ENCODE measurements around the gene KLK12. TPM values are rescaled to one million over a fixed set of nuclear protein-coding genes. Genes with fewer than 3 reads are reported as not detected.
A peak's percentile ranks its signal among the peaks of the same experiment; 100 is the strongest.

Gene KLK12, protein sequence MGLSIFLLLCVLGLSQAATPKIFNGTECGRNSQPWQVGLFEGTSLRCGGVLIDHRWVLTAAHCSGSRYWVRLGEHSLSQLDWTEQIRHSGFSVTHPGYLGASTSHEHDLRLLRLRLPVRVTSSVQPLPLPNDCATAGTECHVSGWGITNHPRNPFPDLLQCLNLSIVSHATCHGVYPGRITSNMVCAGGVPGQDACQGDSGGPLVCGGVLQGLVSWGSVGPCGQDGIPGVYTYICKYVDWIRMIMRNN
- total RNA-seq = not detected
- not detected for polyA plus RNA-seq
- long read RNA-seq, donor 1 = 0 reads
- long read RNA-seq, donor 2 = 0 reads

DNA sequence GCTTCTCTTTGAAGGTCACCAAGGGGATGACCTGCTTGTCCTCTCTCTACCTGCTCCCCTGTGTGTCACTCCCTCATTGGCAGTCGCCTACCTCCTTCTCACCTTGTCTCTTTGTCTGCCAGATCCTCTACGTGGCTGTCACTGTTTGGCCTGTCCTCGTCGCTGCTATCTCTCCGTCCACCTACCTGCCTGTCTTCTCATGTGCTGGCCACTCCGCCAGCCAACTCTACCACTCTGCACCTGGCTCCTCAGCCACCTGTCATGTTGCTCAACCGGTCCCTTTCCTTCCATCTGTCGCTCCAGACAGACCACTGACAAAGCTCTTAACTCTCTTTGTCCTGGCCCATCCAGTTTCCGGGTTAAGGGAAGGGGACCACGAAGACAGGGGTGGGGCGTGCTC is at the start of gene KLK12:
Gene KLK12 (minus strand): TSS at position 299 of the 400 bp plus-strand sequence. CDS start 381 bp downstream, outside the sequence.
- H3K36me3 ChIP-seq (ENCODE audit: control insufficient read depth in 1 of 2, insufficient read depth in 2 of 2, low read length in 1 of 2) = no peaks in the 10 kb centered on the region
- peak in 1 of 2 donors; percentile 37 for DNase-seq
- no peaks in the 10 kb centered on the region for H3K27me3 ChIP-seq (ENCODE audit: control insufficient read depth in 1 of 2, insufficient read depth in 2 of 2, low read length in 1 of 2)
- no peak within 1 kb of the TSS for H3K4me3 ChIP-seq (ENCODE audit: low read length in 2 of 2)
- H3K9me3 ChIP-seq (ENCODE audit: control insufficient read depth, low read length) = no peaks in the 10 kb centered on the region
- no peaks in the 10 kb centered on the region for H3K4me1 ChIP-seq (ENCODE audit: control insufficient read depth in 1 of 2, insufficient read depth in 2 of 2, low read length in 2 of 2)
- intact Hi-C loops (cut with DNase I) = no loop called here
- ATAC-seq (ENCODE audit: low FRiP score) = no peak
- H3K27ac ChIP-seq (ENCODE audit: low read depth in 1 of 2, low read length in 2 of 2) = no peak within 1 kb of the TSS
- WGBS, 2 donors = 52 to 56% methylated on average over 11 of the region's 11 CpGs

DNA sequence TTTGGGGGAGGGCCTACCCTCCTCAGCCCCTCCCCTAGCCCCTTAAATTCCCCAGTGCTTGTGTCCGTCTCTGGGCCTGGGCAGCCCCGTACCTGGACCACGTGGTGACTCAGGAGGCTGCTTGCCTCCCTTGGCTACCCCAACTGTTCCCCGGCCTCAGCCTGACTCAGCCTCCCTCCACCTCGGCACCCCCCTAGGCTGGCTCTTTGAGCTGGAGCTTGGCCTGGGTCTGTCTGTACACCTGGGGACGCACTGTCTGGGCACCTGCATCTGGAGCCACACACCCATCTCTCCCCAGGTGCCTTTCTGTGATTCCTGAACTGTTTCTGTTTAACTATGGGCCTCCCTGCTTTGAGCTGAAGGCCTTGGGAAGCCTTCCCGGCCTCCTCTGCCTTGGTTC is 49.7 kb upstream of the KLK12 start:
- WGBS, 2 donors = 68 to 69% methylated on average over 7 of the region's 7 CpGs
- H3K9me3 ChIP-seq (ENCODE audit: control insufficient read depth, low read length) = no peaks in the 10 kb centered on the region
- no peak overlapping the region for H3K27ac ChIP-seq (ENCODE audit: low read depth in 1 of 2, low read length in 2 of 2)
- intact Hi-C loops (cut with DNase I) = no loop called here
- peak in 1 of 2 donors; percentile 60 for DNase-seq
- no peaks in the 10 kb centered on the region for H3K36me3 ChIP-seq (ENCODE audit: control insufficient read depth in 1 of 2, insufficient read depth in 2 of 2, low read length in 1 of 2)
- no peak overlapping the region for H3K4me3 ChIP-seq (ENCODE audit: low read length in 2 of 2)
- H3K27me3 ChIP-seq (ENCODE audit: control insufficient read depth in 1 of 2, insufficient read depth in 2 of 2, low read length in 1 of 2) = no peaks in the 10 kb centered on the region
- H3K4me1 ChIP-seq (ENCODE audit: control insufficient read depth in 1 of 2, insufficient read depth in 2 of 2, low read length in 2 of 2) = no peaks in the 10 kb centered on the region
- no peak for ATAC-seq (ENCODE audit: low FRiP score)

- Histone ChIP-seq H3K36me3 (ENCODE audit: control insufficient read depth in 1 of 2, insufficient read depth in 2 of 2, low read length in 1 of 2) (no peaks in the 10 kb centered on the region), H3K9me3 (ENCODE audit: control insufficient read depth, low read length) (no peaks in the 10 kb centered on the region), H3K27me3 (ENCODE audit: control insufficient read depth in 1 of 2, insufficient read depth in 2 of 2, low read length in 1 of 2) (no peaks in the 10 kb centered on the region), H3K27ac (ENCODE audit: low read depth in 1 of 2, low read length in 2 of 2) (no peak overlapping the region), H3K4me1 (ENCODE audit: control insufficient read depth in 1 of 2, insufficient read depth in 2 of 2, low read length in 2 of 2) (no peaks in the 10 kb centered on the region), H3K4me3 (ENCODE audit: low read length in 2 of 2) (no peak overlapping the region)
- intact Hi-C loops (cut with DNase I) = no loop called here
- ATAC-seq (ENCODE audit: low FRiP score) = no peak
- 72% methylated on average over 14 of the region's 14 CpGs for WGBS, 2 donors
- peak in 1 of 2 donors; percentile 37 for DNase-seq
Observed at GRCh38 chr19:51083783-51084182, 49.0 kb upstream of the KLK12 start.

GRCh38 chr19:51083181-51083580 is 48.4 kb upstream of the KLK12 start:
- no peak for DNase-seq
- H3K27me3 ChIP-seq (ENCODE audit: control insufficient read depth in 1 of 2, insufficient read depth in 2 of 2, low read length in 1 of 2) = no peaks in the 10 kb centered on the region
- 30 to 34% methylated on average over 4 of the region's 4 CpGs for WGBS, 2 donors
- H3K9me3 ChIP-seq (ENCODE audit: control insufficient read depth, low read length) = no peaks in the 10 kb centered on the region
- H3K27ac ChIP-seq (ENCODE audit: low read depth in 1 of 2, low read length in 2 of 2) = no peak overlapping the region
- no peaks in the 10 kb centered on the region for H3K4me1 ChIP-seq (ENCODE audit: control insufficient read depth in 1 of 2, insufficient read depth in 2 of 2, low read length in 2 of 2)
- ATAC-seq (ENCODE audit: low FRiP score) = no peak
- no peak overlapping the region for H3K4me3 ChIP-seq (ENCODE audit: low read length in 2 of 2)
- no peaks in the 10 kb centered on the region for H3K36me3 ChIP-seq (ENCODE audit: control insufficient read depth in 1 of 2, insufficient read depth in 2 of 2, low read length in 1 of 2)
- intact Hi-C loops (cut with DNase I) = no loop called here

DNA sequence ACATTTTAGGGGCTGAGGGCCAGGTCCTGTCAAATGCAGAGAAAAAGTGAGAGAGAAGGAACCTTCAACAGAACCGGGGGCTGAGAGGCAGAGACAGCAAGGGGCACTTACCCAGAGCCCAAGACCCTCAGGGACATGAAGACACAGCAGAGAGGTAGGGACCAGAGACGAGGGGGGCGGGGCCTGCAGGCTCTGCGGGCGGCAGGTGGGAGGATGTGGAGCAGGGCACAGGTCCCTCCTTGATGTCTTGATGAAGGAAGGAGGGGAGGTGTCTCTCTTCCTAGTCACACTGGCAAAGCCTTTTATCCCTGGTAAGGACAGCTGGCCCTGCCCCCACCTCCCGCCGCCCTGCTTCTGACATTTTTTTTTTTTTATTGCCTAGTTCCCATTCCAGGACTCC is 47.8 kb upstream of the KLK12 start, which contains the start of gene KLK14:
Gene KLK14 (minus strand): TSS at position 277 of the 400 bp plus-strand sequence. CDS start 273 bp downstream, at position 4.
- H3K4me3 ChIP-seq (ENCODE audit: low read length in 2 of 2) = no peak within 1 kb of the TSS
- H3K9me3 ChIP-seq (ENCODE audit: control insufficient read depth, low read length) = no peaks in the 10 kb centered on the region
- no peak within 1 kb of the TSS for H3K27ac ChIP-seq (ENCODE audit: low read depth in 1 of 2, low read length in 2 of 2)
- DNase-seq (peak in 1 of 2 donors; percentile 47), ATAC-seq (ENCODE audit: low FRiP score) (no peak)
- H3K36me3 ChIP-seq (ENCODE audit: control insufficient read depth in 1 of 2, insufficient read depth in 2 of 2, low read length in 1 of 2) = no peaks in the 10 kb centered on the region
- intact Hi-C loops (cut with DNase I) = no loop called here
- no peaks in the 10 kb centered on the region for H3K27me3 ChIP-seq (ENCODE audit: control insufficient read depth in 1 of 2, insufficient read depth in 2 of 2, low read length in 1 of 2)
- no peaks in the 10 kb centered on the region for H3K4me1 ChIP-seq (ENCODE audit: control insufficient read depth in 1 of 2, insufficient read depth in 2 of 2, low read length in 2 of 2)
- WGBS, 2 donors = 13 to 24% methylated on average over 7 of the region's 7 CpGs

DNA sequence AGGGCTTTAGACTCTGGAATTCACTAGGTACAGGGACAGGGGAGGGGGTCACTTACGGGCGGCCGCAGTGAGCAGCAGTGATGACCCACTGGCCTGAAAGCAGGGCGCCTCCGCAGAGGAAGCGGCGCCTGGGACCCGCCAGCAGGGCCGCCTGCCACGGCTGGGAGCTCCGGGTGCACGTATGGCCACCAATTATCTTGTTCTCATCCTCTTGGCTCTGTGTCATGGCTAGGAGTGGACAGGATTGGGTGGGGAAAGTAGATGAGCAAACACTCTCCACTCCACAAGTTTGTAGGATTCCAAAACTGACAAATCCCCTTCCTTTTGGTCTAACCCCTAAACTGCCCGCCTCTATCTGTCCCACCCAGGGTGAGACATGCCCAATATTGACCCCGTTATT is 46.7 kb upstream of the KLK12 start:
- no peak for DNase-seq
- intact Hi-C loops (cut with DNase I) = no loop called here
- no peaks in the 10 kb centered on the region for H3K27me3 ChIP-seq (ENCODE audit: control insufficient read depth in 1 of 2, insufficient read depth in 2 of 2, low read length in 1 of 2)
- no peaks in the 10 kb centered on the region for H3K4me1 ChIP-seq (ENCODE audit: control insufficient read depth in 1 of 2, insufficient read depth in 2 of 2, low read length in 2 of 2)
- no peak overlapping the region for H3K27ac ChIP-seq (ENCODE audit: low read depth in 1 of 2, low read length in 2 of 2)
- 88 to 89% methylated on average over 14 of the region's 14 CpGs for WGBS, 2 donors
- ATAC-seq (ENCODE audit: low FRiP score) = no peak
- no peaks in the 10 kb centered on the region for H3K9me3 ChIP-seq (ENCODE audit: control insufficient read depth, low read length)
- no peaks in the 10 kb centered on the region for H3K36me3 ChIP-seq (ENCODE audit: control insufficient read depth in 1 of 2, insufficient read depth in 2 of 2, low read length in 1 of 2)
- no peak overlapping the region for H3K4me3 ChIP-seq (ENCODE audit: low read length in 2 of 2)

DNA sequence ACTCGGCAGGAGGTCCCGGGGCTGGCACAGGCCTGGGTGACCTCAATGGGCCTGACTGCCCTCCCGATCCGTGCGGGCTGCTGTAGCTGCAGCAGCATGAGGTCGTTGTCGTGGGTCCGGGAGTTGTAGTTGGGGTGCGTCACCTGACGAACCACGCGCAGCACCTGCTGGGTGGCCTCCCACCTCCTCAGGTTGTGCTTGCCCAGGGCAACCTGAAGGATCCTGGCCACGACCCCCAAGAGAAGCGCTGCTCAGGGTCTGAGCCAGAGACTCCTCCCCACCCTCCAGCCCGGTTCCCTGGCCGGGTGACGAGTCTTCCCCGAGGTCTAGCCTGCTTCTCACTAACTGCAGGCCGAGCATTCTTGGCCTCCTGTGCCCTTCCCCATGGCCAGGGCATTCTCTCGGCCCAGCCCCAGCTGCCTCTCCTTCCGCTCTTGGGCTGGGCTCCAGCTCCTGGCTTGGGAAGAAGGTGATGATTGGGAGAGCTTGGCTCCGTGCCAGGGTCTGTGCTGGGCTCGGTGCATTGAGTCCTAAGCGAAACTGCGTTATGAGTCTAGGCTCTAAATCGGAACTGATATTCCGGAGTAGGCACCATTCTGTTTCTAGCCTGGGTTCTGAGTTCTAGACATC is 44.8 kb upstream of the KLK12 start:
- intact Hi-C loops (cut with DNase I) = no loop called here
- H3K27ac ChIP-seq (ENCODE audit: low read depth in 1 of 2, low read length in 2 of 2) = no peak overlapping the region
- H3K27me3 ChIP-seq (ENCODE audit: control insufficient read depth in 1 of 2, insufficient read depth in 2 of 2, low read length in 1 of 2) = no peaks in the 10 kb centered on the region
- no peaks in the 10 kb centered on the region for H3K9me3 ChIP-seq (ENCODE audit: control insufficient read depth, low read length)
- no peak for DNase-seq
- no peaks in the 10 kb centered on the region for H3K4me1 ChIP-seq (ENCODE audit: control insufficient read depth in 1 of 2, insufficient read depth in 2 of 2, low read length in 2 of 2)
- no peaks in the 10 kb centered on the region for H3K36me3 ChIP-seq (ENCODE audit: control insufficient read depth in 1 of 2, insufficient read depth in 2 of 2, low read length in 1 of 2)
- WGBS, 2 donors = 69 to 70% methylated on average over 27 of the region's 27 CpGs
- ATAC-seq (ENCODE audit: low FRiP score) = peak; percentile 42
- H3K4me3 ChIP-seq (ENCODE audit: low read length in 2 of 2) = no peak overlapping the region

GRCh38 chr19:51078731-51079130 is 43.9 kb upstream of the KLK12 start:
- Histone ChIP-seq H3K27me3 (ENCODE audit: control insufficient read depth in 1 of 2, insufficient read depth in 2 of 2, low read length in 1 of 2) (no peaks in the 10 kb centered on the region), H3K9me3 (ENCODE audit: control insufficient read depth, low read length) (no peaks in the 10 kb centered on the region), H3K4me3 (ENCODE audit: low read length in 2 of 2) (no peak overlapping the region), H3K4me1 (ENCODE audit: control insufficient read depth in 1 of 2, insufficient read depth in 2 of 2, low read length in 2 of 2) (no peaks in the 10 kb centered on the region), H3K36me3 (ENCODE audit: control insufficient read depth in 1 of 2, insufficient read depth in 2 of 2, low read length in 1 of 2) (no peaks in the 10 kb centered on the region), H3K27ac (ENCODE audit: low read depth in 1 of 2, low read length in 2 of 2) (no peak overlapping the region)
- 88 to 94% methylated on average over 6 of the region's 6 CpGs for WGBS, 2 donors
- intact Hi-C loops (cut with DNase I) = no loop called here
- ATAC-seq (ENCODE audit: low FRiP score) (no peak), DNase-seq (no peak)

DNA sequence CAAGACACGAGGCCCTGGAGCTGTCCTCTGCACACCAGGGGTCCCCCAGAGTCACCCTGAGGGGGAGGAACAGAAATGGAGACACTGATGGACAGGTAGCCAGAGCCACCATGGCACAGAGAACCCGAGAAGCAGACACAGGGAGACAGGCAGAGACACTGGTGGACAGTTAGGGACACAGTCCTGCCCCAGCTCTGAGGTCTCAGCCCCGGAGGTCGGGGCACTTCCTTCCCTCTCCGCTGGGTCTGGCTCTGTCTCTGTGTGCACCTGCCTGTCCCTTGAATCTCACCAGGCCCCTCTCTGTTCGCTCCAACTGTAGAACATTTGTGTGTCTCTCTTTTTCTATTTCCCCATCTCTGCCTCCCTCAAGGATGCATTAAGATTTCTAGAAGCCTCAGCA is 43.3 kb upstream of the KLK12 start:
- H3K4me1 ChIP-seq (ENCODE audit: control insufficient read depth in 1 of 2, insufficient read depth in 2 of 2, low read length in 2 of 2) = no peaks in the 10 kb centered on the region
- no peaks in the 10 kb centered on the region for H3K27me3 ChIP-seq (ENCODE audit: control insufficient read depth in 1 of 2, insufficient read depth in 2 of 2, low read length in 1 of 2)
- no peak for ATAC-seq (ENCODE audit: low FRiP score)
- H3K9me3 ChIP-seq (ENCODE audit: control insufficient read depth, low read length) = no peaks in the 10 kb centered on the region
- no peaks in the 10 kb centered on the region for H3K36me3 ChIP-seq (ENCODE audit: control insufficient read depth in 1 of 2, insufficient read depth in 2 of 2, low read length in 1 of 2)
- no peak for DNase-seq
- no peak overlapping the region for H3K27ac ChIP-seq (ENCODE audit: low read depth in 1 of 2, low read length in 2 of 2)
- intact Hi-C loops (cut with DNase I) = no loop called here
- WGBS, 2 donors = 69 to 82% methylated on average over 6 of the region's 6 CpGs
- no peak overlapping the region for H3K4me3 ChIP-seq (ENCODE audit: low read length in 2 of 2)
